Measurements from ENCODE around the gene POLR2M. TPM values are rescaled to one million over a fixed set of nuclear protein-coding genes. Genes with fewer than 3 reads are reported as not detected.

POLR2M gene
- total RNA-seq, 1 experiment from 2014 or later, result 238 TPM

DNA sequence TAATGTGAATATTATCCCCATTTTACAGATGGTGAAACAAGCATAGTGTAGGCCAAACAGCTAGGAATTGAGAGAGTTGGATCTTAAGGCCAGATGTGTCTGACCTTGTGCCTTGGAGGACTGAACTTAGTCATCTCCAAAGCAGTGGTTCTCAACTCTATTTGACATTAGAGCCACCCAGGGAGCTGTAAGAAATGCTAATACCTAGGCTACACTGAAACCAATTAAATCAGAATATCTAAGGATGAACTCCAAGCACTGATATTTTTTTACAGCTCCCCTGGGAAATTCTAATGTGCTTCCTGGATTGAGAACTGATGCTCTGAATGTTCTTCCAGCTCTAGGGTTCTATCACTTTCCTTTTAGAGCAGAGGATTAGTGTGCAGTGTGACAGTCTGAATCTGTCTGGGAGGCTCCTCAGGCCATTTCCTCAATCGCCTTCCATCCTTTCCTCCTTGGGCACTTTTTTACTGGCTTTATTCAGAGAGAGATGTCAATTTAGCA lies 32.3 kb downstream of the POLR2M start:
- no peak for DNase-seq (ENCODE audit: low read depth)

DNA sequence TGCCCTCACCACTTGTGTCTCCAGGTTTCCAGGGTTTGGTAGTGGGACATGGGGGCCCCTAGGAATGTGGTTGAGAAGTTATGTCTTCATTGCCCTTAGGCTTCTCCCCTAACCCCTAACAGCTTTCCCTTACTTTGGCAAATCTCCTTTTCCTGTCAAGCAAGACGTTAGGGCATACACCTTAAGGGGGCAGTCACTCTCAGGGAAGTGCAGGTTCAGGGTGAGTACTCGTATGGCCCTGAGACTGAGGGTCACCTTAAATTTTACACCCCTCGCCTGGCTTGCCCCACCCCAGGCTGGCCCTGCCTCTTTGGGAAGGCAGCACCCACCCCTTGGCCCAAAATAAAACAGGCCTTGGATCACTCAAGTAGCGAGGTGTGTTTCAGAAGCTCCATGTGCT lies 33.5 kb downstream of the POLR2M start:
- DNase-seq (ENCODE audit: low read depth), result no peak

DNA sequence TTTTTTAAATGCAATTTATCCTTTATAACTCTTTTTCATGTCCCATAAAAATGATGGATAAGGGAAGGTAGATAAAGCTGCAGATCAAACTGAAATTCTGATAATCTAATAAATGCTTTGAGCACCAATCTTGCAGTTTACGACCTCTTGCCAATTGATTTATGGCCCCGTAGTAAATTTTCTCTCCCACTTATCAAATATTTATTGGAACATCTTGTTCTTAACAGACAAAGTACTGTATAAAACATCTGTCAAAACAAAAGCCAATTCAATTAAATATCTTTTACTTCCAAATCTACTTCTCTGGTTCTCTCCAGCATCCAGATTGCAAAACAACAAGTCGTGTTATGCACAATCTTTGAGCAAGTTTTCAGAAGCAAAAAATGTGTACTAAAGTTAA lies 34.6 kb downstream of the POLR2M start:
- DNase-seq (ENCODE audit: low read depth), result no peak

DNA sequence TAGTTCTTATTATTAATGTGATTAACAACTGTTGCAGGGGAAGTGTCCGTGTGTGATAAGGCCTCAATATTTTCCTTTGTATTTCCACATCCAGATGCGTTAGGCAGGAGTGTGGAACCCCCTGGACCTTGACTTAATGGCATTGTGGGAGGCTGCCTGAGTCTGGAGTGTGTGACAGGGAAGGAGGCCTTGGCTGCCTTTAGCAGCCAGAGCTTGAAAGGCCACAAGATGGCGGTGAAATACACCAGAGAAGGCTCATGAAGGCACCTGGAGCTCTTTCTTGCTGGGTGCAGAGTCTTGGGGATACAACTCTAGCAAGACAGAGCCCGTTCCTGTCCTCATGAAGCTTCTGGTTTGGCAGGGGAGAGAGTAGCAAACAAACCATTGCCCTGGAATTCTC lies 36.9 kb downstream of the POLR2M start:
- DNase-seq (ENCODE audit: low read depth), result peak; percentile 37

DNA sequence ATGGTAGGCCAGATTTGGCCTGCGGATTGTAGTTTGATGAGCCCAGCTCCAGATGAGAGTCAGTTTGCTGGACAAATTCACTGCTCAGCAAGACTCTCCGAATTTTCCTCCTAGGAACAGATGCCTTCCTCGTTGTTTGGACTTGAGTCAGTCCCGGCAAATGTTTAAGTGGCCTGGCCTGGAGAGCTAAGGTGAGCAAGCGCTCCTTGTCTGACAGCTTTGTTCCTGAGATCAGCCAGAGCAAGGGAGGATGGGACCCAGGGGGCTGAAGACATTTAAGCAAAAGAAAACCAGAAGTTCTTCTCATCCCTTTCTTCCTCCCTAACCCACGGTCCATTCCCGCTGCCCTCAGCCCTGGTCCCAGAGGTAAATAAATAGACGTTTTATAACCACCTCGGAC lies 40.3 kb downstream of the POLR2M start:
- no peak for DNase-seq (ENCODE audit: low read depth)

DNA sequence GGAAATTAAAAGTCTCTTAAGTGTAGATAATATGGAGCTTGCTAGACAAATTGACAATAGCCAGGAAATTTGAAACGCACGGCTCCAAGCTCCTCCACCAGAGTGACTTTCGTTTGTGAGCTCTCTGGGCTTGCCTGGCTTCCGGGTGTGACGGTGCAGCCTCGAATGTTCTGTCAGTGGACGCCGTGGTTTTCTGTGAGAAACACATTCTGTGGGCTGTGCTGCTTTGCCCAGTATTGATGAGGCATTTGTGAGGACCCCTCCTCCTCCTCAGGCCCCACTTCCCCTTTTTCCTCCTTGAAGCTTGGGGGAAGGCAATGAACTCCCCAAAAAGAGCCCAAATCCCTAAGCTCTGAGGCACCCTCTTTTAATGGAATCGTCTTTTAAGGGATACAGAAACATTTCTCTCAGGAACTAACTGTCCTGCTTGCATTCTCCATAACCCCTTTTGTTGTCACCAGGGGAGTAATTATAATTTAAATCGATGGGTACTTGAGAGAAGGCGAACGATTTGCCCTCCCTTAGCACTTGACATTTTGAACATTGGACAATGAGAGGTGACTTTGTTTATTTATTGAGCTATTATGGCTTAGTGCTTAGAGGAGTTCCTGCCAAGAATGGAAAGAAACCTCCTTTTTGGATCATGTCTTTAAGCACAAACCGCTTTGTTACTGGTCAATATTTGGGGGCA lies 40.8 kb downstream of the POLR2M start:
- no peak for DNase-seq (ENCODE audit: low read depth)

DNA sequence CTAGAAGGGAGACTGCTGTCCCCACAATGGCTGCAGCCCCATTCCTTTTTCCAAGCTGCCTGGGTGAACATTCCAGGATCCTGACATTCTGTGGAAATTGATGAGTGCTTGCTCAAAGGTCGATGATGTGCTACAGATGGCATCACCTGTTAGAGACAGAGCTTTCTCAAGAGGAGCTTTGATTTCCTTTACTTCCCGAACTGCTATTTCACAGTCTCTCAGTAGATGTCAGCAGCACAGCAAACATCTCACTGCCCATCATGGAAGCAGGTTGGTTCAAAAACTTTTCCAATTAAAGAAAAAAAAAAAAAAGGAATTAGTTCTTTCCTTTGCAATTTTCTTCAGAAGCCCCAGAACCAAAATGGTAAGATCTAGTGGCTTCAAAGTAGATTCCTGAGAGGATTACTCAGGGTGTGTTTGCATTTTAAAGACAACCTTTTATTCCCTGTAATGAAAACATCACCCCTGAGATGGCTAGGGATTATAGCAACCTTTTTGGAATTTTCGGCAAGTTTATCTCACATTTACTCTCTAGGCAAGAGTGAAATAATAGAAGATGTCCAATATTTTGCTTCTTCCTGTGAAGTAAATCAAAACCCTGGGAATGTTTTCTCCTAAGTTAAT lies 44.8 kb downstream of the POLR2M start:
- DNase-seq (ENCODE audit: low read depth), result peak; percentile 48

DNA sequence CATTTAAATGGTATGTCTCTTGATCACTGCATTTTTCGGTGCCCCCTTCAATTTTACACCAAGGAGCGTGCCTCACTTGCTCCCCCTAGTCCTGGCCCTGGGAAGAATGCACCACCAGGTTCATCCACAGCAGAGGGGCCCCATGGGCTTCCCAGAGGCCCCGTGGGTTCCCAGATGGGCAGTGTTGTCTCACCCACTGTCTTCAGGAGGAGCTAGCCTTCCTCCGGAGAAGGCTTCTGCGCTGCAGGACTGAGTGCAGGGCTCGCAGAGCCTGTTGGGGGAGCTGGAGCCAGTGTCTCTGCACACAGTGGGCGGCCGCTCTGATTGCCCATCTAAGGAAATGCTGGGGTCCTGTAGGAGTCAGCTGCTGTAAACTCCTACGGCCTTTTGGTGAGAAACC lies 45.9 kb downstream of the POLR2M start:
- no peak for DNase-seq (ENCODE audit: low read depth)

DNA sequence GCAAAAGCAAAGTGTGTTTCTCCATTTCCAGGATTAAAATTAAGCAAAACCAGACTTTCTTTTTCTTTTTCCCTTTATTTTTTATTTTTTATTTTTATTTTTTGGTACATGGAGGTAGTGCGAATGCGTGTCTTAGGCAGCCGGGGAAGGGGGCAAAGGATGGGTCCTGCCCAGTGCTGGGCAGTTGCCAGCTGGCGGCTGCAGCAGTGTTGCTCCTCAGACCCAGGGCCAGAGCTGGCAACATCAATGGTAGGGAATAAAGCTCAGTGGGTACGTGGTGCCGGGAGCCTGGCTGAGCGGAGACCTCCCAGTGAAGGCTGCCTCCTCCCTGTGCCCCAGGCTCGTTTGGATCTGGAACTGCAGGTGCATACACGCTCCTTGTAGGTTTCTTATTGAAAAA lies 46.3 kb downstream of the POLR2M start:
- DNase-seq (ENCODE audit: low read depth), result no peak

DNA sequence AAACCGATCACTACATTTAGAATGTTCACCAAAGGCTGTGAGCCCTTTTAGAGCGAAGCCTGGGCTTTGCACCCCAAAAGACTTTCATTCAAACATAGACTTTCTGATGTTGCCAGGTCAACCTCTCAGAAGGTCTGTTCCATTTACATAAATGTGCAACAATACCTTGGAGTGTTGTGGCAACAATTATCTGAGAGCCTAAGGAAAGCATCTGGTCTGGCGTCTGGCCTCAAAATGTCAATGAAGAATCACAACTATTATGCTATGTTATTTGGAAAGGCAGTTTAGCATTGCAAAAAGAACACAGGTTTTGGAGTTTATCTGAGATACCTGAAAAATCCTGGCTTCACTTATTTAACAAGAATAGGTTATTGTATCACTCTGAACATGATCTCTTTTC lies 50.0 kb downstream of the POLR2M start:
- DNase-seq (ENCODE audit: low read depth), result no peak

DNA sequence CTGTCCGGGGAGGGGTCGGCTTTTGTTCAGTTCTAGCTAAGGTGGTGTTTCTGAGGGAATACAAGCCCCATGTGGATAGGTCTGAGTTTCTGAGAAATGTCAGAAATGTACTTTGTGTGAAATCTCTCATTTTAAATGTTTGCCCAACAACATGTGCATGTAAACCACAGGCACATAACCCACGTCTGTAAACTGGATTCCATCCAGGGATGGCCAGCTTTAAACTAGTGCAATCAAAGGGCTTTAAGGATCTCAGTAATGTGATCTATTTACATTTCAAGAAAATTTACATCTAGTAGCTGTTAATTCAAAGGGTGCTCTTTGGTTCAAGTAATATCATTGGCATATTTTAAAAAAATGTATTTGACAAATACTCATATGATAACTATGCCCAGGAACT lies 52.0 kb downstream of the POLR2M start:
- DNase-seq (ENCODE audit: low read depth), result no peak

DNA sequence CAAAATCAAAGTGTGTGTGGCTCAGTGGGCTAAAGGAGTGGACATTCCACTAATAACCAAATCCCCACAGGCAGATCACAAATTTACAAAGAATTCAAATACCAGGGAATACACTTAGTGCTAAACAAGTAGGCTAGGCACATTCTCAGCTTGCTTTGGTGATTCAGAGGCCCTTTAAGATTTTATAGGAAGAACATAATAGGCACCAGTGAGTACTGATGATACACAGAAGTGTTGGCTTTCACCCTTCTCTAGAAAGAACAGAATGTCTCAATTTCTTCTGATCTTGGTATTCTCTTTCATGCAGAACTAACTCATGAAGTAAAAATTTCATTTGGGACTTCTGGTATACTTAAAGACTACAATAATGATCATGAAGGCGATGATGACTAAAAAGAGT lies 55.0 kb downstream of the POLR2M start:
- DNase-seq (ENCODE audit: low read depth), result no peak

DNA sequence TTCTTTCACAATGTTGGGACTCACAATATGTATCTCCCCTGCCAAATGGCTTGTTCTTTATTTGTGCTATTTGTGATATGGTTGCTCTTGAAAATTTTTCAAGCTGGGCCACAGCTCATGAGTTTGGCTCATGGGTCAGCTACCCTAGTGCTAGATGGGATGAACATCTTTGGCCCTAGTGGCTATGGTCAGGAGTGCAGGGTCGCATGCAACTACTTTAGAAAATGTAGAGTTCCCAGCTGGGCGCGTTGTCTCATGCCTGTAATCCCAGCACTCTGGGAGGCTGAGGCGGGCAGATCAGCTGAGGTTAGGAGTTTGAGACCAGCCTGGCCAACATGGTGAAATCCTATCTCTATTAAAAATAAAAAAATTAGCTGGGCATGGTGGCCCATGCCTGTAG lies 55.8 kb downstream of the POLR2M start:
- no peak for DNase-seq (ENCODE audit: low read depth)

DNA sequence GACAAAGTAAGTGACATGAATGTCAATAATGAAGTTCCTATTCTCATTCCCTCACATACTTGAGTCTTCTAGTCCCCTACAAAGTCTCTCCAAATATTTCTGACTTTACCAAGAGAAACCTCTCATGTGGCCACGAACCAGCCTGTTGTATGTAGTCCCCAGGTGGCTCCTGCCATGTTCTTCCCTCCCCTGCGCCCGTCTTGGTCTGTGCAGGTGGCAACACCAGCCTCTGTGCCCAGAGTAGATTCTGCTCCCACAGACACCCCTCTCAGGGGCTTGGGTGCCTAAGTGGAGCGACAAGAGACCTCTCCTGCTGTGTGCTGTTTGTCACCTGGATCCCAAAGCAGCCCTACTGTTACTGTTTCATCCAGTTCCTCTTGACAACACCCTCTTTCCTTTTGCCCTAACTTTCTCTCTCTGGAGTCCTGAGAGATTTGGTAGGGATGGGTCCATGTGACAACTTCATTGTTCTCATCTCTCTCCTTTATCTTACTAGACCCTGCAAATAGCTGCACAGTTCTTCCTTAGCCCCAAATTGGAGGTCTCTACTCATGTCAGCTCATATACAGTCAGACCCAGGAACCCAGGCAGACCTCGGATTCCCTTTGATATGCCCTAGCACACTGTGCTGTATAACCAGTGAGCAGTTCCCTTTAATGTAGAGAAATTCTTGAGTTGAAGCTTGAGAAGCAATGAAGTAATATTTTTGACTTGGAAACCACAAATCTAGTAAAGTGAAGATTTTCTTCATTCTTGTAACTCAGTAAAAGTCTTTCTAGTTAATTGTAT lies 56.9 kb downstream of the POLR2M start:
- DNase-seq (ENCODE audit: low read depth), result no peak

Other genes with a start within 250 kb of the POLR2M start
- gene MYZAP, start 114.8 kb upstream of the POLR2M start, total RNA-seq (2014; rRNA removed; shearing (Covaris generic)), result 7.9 and 8.2 TPM in 2 replicates

All from M059J (cell line).